A549 (cell line): ENCODE data around the gene GSE1. TPM values are rescaled to one million over a fixed set of nuclear protein-coding genes. Genes with fewer than 3 reads are reported as not detected.

Experiments
- ATAC-seq, 2 experiments: fragments of 200-7000 bp in 1 of 2; fragments of >200 bp in 1 of 2; cut with Nextera tagmentation in 1 of 2; cut with Tn5 transposase in 1 of 2; 3 replicates each; pipeline versions ENCODE4 v1.8.0 to v1.9.1; 2018 to 2020; ENCODE audit warnings: mild to moderate bottlenecking in 1 of 2, moderate library complexity in 1 of 2
- CTCF ChIA-PET: fragments of 300-600 bp; sonication (Branson Sonifier 250); formaldehyde crosslinking; extraction: SDS; loops from one replicate; lab custom pipeline; 2021; ENCODE audit warnings: antibody characterized with exemption, inconsistent platforms; lab: Yijun Ruan, JAX
- POLR2A ChIA-PET: fragments of 350-600 bp; formaldehyde crosslinking; extraction: SDS; loops from one replicate; lab custom pipeline; 2021; ENCODE audit warnings: antibody characterized with exemption, inconsistent platforms; lab: Yijun Ruan, JAX
- DNase-seq, 2 experiments: peaks; one replicate each; pipeline versions ENCODE4 v3.0.0 to v3.0.0-alpha.2; 2011 to 2016; ENCODE audit warnings: low read depth in 1 of 2, low spot score in 1 of 2
- FAIRE-seq: peaks from 2 replicates; lab custom pipeline; 2011; peaks lifted over from hg19 to GRCh38; lab: Jason Lieb, UNC
- H3K27ac ChIP-seq, 2 experiments: fragments of >200 bp; sonication (Bioruptor Twin); formaldehyde crosslinking; 3 replicates each; pipeline ENCODE4 v1.5.1; 2016 to 2017
- H3K4me1 ChIP-seq: fragments of >200 bp; sonication (Bioruptor Twin); formaldehyde crosslinking; 3 replicates; pipeline ENCODE4 v1.6.1; 2016
- H3K4me2 ChIP-seq: fragments of >200 bp; sonication (Bioruptor Twin); formaldehyde crosslinking; 3 replicates; pipeline ENCODE4 v1.6.1; 2016
- H3K4me3 ChIP-seq: fragments of >200 bp; sonication (Bioruptor Twin); formaldehyde crosslinking; 3 replicates; pipeline ENCODE4 v1.5.1; 2016
- H3K9me3 ChIP-seq: fragments of >200 bp; sonication (Bioruptor Twin); formaldehyde crosslinking; 3 replicates; pipeline ENCODE4 v1.6.1; 2016
- CBX8 ChIP-seq: fragments of 200-600 bp; sonication (generic); IDR thresholded peaks from 2 replicates; pipeline ENCODE4 v1.6.1; 2016
- CEBPB ChIP-seq, 2 experiments: fragments of >200 bp in 1 of 2; sonication (Bioruptor Twin) in 1 of 2; formaldehyde crosslinking in 1 of 2; IDR thresholded peaks; 2 replicates each; pipeline ENCODE4 v1.6.1; 2012 to 2016
- CHD2 ChIP-seq: fragments of 150-350 bp; IDR thresholded peaks from 2 replicates; pipeline ENCODE4 v1.6.1; 2014; ENCODE audit warnings: low read length; ENCODE audit not compliant: partially characterized antibody
- EHMT2 ChIP-seq: fragments of 200-600 bp; sonication (generic); IDR thresholded peaks from 2 replicates; pipeline ENCODE4 v1.6.1; 2016; ENCODE audit warnings: antibody characterized with exemption, low read depth, mild to moderate bottlenecking, moderate library complexity
- EP300 ChIP-seq, 2 experiments: fragments of >200 bp; sonication (Bioruptor Twin); formaldehyde crosslinking; IDR thresholded peaks; 2 replicates in 1 of 2; 3 replicates in 1 of 2; pipeline ENCODE4 v1.6.1; 2016 to 2017
- FOSL2 ChIP-seq, 2 experiments: fragments of 450-650 bp in 1 of 2; fragments of >200 bp in 1 of 2; sonication (Bioruptor Twin) in 1 of 2; formaldehyde crosslinking; IDR thresholded peaks; 2 replicates each; pipeline versions ENCODE4 v1.5.0 to v1.6.1; 2016 to 2020; ENCODE audit warnings: mild to moderate bottlenecking in 1 of 2, moderate library complexity in 1 of 2
- HDAC2 ChIP-seq: fragments of 200-600 bp; sonication (generic); IDR thresholded peaks from 2 replicates; pipeline ENCODE4 v1.6.1; 2016
- HOXB13 ChIP-seq: fragments of 250-450 bp; sonication (Bioruptor Pico); IDR thresholded peaks from 2 replicates; pipeline ENCODE4 v1.5.0; 2020; ENCODE audit warnings: low read depth, mild to moderate bottlenecking, moderate library complexity
- JUN ChIP-seq, 2 experiments: fragments of >200 bp; sonication (Bioruptor Twin); formaldehyde crosslinking; IDR thresholded peaks; 2 replicates in 1 of 2; 3 replicates in 1 of 2; pipeline ENCODE4 v1.6.1; 2016 to 2017
- KDM1A ChIP-seq: fragments of 200-600 bp; sonication (generic); IDR thresholded peaks from 2 replicates; pipeline ENCODE4 v1.6.1; 2016; ENCODE audit warnings: low read depth, mild to moderate bottlenecking
- POLR2AphosphoS2 ChIP-seq: conservative IDR thresholded peaks from 2 replicates; pipeline ENCODE4 v1.6.1; 2012; ENCODE audit warnings: low read length, improper control_type of control experiment, inconsistent platforms
- SMC3 ChIP-seq: fragments of >200 bp; sonication (Bioruptor Twin); formaldehyde crosslinking; IDR thresholded peaks from 3 replicates; pipeline ENCODE4 v1.6.1; 2018; ENCODE audit warnings: inconsistent platforms
- SREBF2 ChIP-seq: fragments of 450-650 bp; IDR thresholded peaks from 2 replicates; pipeline ENCODE4 v1.6.1; 2014; ENCODE audit warnings: mild to moderate bottlenecking, moderate library complexity
- ZFP36 ChIP-seq: fragments of 450-650 bp; IDR thresholded peaks from 2 replicates; pipeline ENCODE4 v1.6.1; 2014; ENCODE audit warnings: borderline replicate concordance; ENCODE audit not compliant: partially characterized antibody
- WGBS: methylation state at CpG from one replicate; pipeline ENCODE4 v1.1.6; 2017; ENCODE audit errors: missing lambda C conversion rate; 5-methylcytosine and 5-hydroxymethylcytosine counted together
- polyA plus RNA-seq, 4 experiments: library from polyadenylated mRNA; depleted of rRNA in 3 of 4; stranded (reverse); fragments of >200 nt; fragmentation: RNase III in 1 of 4; extraction: RNeasy Plus Mini Kit Qiagen cat#74134 plus additional on column Dnase treatment in 1 of 4; gene quantifications; 2 replicates in 3 of 4; 3 replicates in 1 of 4; pipeline ENCODE4 v1.2.3, GENCODE V29; 2011 to 2017
- TF ChIP-seq, protein P1 (sequence below): fragments of 200-600 bp; sonication (generic); IDR thresholded peaks from 2 replicates; pipeline ENCODE4 v1.6.1; 2016; ENCODE audit warnings: antibody characterized with exemption, mild to moderate bottlenecking, moderate library complexity
- TF ChIP-seq, protein P2 (sequence below): fragments of 150-350 bp; IDR thresholded peaks from 2 replicates; pipeline ENCODE4 v1.6.1; 2014; ENCODE audit warnings: low read depth, mild to moderate bottlenecking, low read length
- TF ChIP-seq, protein P3 (sequence below): fragments of 450-650 bp; IDR thresholded peaks from 2 replicates; pipeline ENCODE4 v1.6.1; 2014; ENCODE audit warnings: antibody characterized with exemption
- TF ChIP-seq, protein P4 (sequence below): IDR thresholded peaks from 2 replicates; pipeline ENCODE4 v1.6.1; 2012
- TF ChIP-seq, protein P5 (sequence below): fragments of 250-450 bp; sonication (Bioruptor Pico); IDR thresholded peaks from 2 replicates; pipeline ENCODE4 v1.5.0; 2021; ENCODE audit warnings: mild to moderate bottlenecking, moderate library complexity, borderline replicate concordance

Gene GSE1
- polyA plus RNA-seq, 2 of the 4 experiments (the other 2 are of a cell fraction): 20.7 to 24.3 TPM

GRCh38 chr16:85613604-85614337, 649 bp downstream of the GSE1 start:
- ATAC-seq (peak in 1 of 2 experiments; percentile 1; a peak in 1 of 6 replicates), DNase-seq (peak; percentile 42 to 58), FAIRE-seq (no peak)
- H3K9me3 ChIP-seq: no peaks in the 10 kb centered on the region
- no peak for TF ChIP-seq POLR2AphosphoS2
- 0 out of 5 replicates have a peak, but pooled peaks of 1 of the 2 experiments have one; percentile 20 for TF ChIP-seq JUN (IDR thresholded peaks at IDR 0.05)
- ChIA-PET CTCF (interaction anchor here (0.6 to 4.2 kb wide), 7 partner anchors 28 to 499 kb away, joined by 3 to 36 read pairs (median 3); no protein-coding TSS in a partner anchor), POLR2A (interaction anchor here (0.7 to 3.0 kb wide), 7 partner anchors 8 to 223 kb away, joined by 3 to 25 read pairs (median 3); no protein-coding TSS in a partner anchor)
- 1% methylated on average over 16 of the region's 67 CpGs for WGBS
- peak overlapping the region; percentile 96 for H3K4me3 ChIP-seq
- peaks cover 32% of the 10 kb centered on the region for H3K4me1 ChIP-seq
- H3K4me2 ChIP-seq: peak overlapping the region; percentile 95
- H3K27ac ChIP-seq: peak overlapping the region; percentile 98 to 99

DNA sequence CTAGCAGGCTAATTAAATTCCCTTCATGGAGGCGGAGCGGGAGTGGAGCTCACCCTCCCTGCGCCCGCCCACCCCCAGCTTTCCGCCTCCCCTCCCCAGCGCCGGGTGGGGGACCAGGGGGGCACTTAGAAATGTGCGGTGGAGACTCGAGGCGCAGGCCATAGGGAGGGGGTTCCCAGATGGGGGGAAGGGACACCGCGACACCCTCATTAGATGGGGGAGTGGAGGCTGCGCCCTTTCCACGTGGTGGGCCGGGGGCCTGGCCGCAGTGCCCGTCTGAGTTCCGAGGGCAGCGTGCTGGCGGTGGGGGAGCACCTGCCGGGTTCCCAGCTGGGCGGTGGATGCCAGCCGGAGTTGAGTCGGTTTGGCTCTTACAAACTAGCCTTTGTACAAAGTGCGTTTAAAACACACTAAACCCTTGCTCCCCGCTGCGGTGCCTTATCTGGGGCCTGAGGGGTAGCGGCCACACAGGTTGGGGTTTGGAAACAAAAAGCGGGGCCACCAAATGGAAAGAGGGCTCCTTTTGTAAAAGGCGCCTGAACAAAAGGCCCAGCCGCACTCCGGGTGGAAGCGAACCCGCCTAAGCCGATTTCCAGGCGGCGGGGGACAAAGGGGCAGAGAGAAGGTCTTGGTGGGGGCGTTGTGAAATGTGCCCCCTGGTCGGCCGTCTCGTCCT, 1.4 kb downstream of the GSE1 start:
- Histone ChIP-seq H3K4me1 (peaks cover 32% of the 10 kb centered on the region), H3K4me2 (peak overlapping the region; percentile 95), H3K27ac (peak overlapping the region; percentile 98 to 99), H3K9me3 (no peaks in the 10 kb centered on the region), H3K4me3 (peak overlapping the region; percentile 96)
- 11% methylated on average over 28 of the region's 41 CpGs for WGBS
- ATAC-seq (no peak), DNase-seq (peak in 1 of 2 experiments; percentile 21), FAIRE-seq (no peak)
- CTCF ChIA-PET: interaction anchor here (0.6 to 4.2 kb wide), 20 partner anchors 8 to 606 kb away, joined by 3 to 93 read pairs (median 10); no protein-coding TSS in a partner anchor
- POLR2A ChIA-PET: interaction anchor here (1.4 kb wide), 1 partner anchor 99 kb away, joined by 3 read pairs; no protein-coding TSS in a partner anchor
- TF ChIP-seq HDAC2: no peak
- TF ChIP-seq SMC3: no peak
- TF ChIP-seq CBX8: no peak
- no peak for TF ChIP-seq HOXB13 (CRISPR knock-in tag)
- TF ChIP-seq SREBF2: no peak
- no peak for TF ChIP-seq CEBPB (IDR thresholded peaks at IDR 0.05)
- TF ChIP-seq ZFP36: no peak
- TF ChIP-seq FOSL2 (IDR thresholded peaks at IDR 0.05): no peak
- TF ChIP-seq FOSL2 (CRISPR knock-in tag; IDR thresholded peaks at IDR 0.05): no peak
- TF ChIP-seq, protein P1, sequence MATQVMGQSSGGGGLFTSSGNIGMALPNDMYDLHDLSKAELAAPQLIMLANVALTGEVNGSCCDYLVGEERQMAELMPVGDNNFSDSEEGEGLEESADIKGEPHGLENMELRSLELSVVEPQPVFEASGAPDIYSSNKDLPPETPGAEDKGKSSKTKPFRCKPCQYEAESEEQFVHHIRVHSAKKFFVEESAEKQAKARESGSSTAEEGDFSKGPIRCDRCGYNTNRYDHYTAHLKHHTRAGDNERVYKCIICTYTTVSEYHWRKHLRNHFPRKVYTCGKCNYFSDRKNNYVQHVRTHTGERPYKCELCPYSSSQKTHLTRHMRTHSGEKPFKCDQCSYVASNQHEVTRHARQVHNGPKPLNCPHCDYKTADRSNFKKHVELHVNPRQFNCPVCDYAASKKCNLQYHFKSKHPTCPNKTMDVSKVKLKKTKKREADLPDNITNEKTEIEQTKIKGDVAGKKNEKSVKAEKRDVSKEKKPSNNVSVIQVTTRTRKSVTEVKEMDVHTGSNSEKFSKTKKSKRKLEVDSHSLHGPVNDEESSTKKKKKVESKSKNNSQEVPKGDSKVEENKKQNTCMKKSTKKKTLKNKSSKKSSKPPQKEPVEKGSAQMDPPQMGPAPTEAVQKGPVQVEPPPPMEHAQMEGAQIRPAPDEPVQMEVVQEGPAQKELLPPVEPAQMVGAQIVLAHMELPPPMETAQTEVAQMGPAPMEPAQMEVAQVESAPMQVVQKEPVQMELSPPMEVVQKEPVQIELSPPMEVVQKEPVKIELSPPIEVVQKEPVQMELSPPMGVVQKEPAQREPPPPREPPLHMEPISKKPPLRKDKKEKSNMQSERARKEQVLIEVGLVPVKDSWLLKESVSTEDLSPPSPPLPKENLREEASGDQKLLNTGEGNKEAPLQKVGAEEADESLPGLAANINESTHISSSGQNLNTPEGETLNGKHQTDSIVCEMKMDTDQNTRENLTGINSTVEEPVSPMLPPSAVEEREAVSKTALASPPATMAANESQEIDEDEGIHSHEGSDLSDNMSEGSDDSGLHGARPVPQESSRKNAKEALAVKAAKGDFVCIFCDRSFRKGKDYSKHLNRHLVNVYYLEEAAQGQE: no peak

- Histone ChIP-seq H3K4me3 (peak overlapping the region; percentile 96), H3K4me2 (peak overlapping the region; percentile 95), H3K4me1 (peaks cover 28% of the 10 kb centered on the region), H3K27ac (peak overlapping the region; percentile 98 to 99), H3K9me3 (no peaks in the 10 kb centered on the region)
- DNase-seq: peak; percentile 43 to 66
- FAIRE-seq: no peak
- ChIA-PET POLR2A (interaction anchor here (1.4 kb wide), 1 partner anchor 100 kb away, joined by 3 read pairs; no protein-coding TSS in a partner anchor), CTCF (interaction anchor here (0.6 to 4.2 kb wide), 56 partner anchors 8 to 607 kb away, joined by 3 to 93 read pairs (median 5); partner anchors contain the start of gene GINS2)
- ATAC-seq: peak; percentile 1 to 2; a peak in 4 of 6 replicates
- 12% methylated on average over 21 of the region's 39 CpGs for WGBS
- TF ChIP-seq EP300 (IDR thresholded peaks at IDR 0.05) (no peak), CHD2 (no peak), KDM1A (no peak), EHMT2 (no peak)
- TF ChIP-seq, protein P2, sequence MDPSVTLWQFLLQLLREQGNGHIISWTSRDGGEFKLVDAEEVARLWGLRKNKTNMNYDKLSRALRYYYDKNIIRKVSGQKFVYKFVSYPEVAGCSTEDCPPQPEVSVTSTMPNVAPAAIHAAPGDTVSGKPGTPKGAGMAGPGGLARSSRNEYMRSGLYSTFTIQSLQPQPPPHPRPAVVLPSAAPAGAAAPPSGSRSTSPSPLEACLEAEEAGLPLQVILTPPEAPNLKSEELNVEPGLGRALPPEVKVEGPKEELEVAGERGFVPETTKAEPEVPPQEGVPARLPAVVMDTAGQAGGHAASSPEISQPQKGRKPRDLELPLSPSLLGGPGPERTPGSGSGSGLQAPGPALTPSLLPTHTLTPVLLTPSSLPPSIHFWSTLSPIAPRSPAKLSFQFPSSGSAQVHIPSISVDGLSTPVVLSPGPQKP: no peak
- TF ChIP-seq, protein P3, sequence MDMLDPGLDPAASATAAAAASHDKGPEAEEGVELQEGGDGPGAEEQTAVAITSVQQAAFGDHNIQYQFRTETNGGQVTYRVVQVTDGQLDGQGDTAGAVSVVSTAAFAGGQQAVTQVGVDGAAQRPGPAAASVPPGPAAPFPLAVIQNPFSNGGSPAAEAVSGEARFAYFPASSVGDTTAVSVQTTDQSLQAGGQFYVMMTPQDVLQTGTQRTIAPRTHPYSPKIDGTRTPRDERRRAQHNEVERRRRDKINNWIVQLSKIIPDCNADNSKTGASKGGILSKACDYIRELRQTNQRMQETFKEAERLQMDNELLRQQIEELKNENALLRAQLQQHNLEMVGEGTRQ: no peak
- TF ChIP-seq, protein P4, sequence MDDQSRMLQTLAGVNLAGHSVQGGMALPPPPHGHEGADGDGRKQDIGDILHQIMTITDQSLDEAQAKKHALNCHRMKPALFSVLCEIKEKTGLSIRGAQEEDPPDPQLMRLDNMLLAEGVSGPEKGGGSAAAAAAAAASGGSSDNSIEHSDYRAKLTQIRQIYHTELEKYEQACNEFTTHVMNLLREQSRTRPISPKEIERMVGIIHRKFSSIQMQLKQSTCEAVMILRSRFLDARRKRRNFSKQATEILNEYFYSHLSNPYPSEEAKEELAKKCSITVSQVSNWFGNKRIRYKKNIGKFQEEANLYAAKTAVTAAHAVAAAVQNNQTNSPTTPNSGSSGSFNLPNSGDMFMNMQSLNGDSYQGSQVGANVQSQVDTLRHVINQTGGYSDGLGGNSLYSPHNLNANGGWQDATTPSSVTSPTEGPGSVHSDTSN: no peak
- TF ChIP-seq, protein P5, sequence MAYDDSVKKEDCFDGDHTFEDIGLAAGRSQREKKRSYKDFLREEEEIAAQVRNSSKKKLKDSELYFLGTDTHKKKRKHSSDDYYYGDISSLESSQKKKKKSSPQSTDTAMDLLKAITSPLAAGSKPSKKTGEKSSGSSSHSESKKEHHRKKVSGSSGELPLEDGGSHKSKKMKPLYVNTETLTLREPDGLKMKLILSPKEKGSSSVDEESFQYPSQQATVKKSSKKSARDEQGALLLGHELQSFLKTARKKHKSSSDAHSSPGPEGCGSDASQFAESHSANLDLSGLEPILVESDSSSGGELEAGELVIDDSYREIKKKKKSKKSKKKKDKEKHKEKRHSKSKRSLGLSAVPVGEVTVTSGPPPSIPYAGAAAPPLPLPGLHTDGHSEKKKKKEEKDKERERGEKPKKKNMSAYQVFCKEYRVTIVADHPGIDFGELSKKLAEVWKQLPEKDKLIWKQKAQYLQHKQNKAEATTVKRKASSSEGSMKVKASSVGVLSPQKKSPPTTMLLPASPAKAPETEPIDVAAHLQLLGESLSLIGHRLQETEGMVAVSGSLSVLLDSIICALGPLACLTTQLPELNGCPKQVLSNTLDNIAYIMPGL (CRISPR knock-in tag): no peak
These were observed 2.1 kb downstream of the GSE1 start for GRCh38 chr16:85615014-85615851.
